Astrocyte (in vitro differentiated cells and primary cell): ENCODE data around the gene ACSF2. TPM values are rescaled to one million over a fixed set of nuclear protein-coding genes. Genes with fewer than 3 reads are reported as not detected.

Experiments
- DNase-seq: peaks from one replicate; pipeline ENCODE4 v3.0.0-alpha.2; 2010; ENCODE audit warnings: low read depth
- FAIRE-seq: peaks from 2 replicates; lab custom pipeline; 2011; peaks lifted over from hg19 to GRCh38; lab: Jason Lieb, UNC
- H2AFZ ChIP-seq: 2 replicates; pipeline ENCODE4 v1.6.0; 2012; ENCODE audit warnings: low read depth, low read length, inconsistent platforms
- H3K27ac ChIP-seq: 2 replicates; pipeline ENCODE4 v1.5.1; 2011; ENCODE audit warnings: low read depth, low read length, inconsistent platforms
- H3K27me3 ChIP-seq: 2 replicates; pipeline ENCODE4 v1.6.0; 2011; ENCODE audit warnings: low read length, inconsistent platforms; ENCODE audit not compliant: insufficient read depth
- H3K36me3 ChIP-seq: 2 replicates; pipeline ENCODE4 v1.5.1; 2011; ENCODE audit warnings: low read length, inconsistent platforms; ENCODE audit not compliant: insufficient read depth
- H3K4me1 ChIP-seq: 2 replicates; pipeline ENCODE4 v1.5.1; 2011; ENCODE audit warnings: low read length, inconsistent platforms; ENCODE audit not compliant: insufficient read depth
- H3K4me2 ChIP-seq: 2 replicates; pipeline ENCODE4 v1.6.0; 2012; ENCODE audit warnings: low read length, inconsistent platforms
- H3K4me3 ChIP-seq: 2 replicates; pipeline ENCODE4 v1.5.1; 2011; ENCODE audit warnings: low read depth, mild to moderate bottlenecking, low read length, inconsistent platforms; ENCODE audit not compliant: insufficient read depth
- H3K79me2 ChIP-seq: 2 replicates; pipeline ENCODE4 v1.6.0; 2012; ENCODE audit warnings: mild to moderate bottlenecking, low read length, inconsistent platforms; ENCODE audit not compliant: insufficient read depth
- H3K9ac ChIP-seq: 2 replicates; pipeline ENCODE4 v1.6.0; 2012; ENCODE audit warnings: mild to moderate bottlenecking, low read length, inconsistent platforms
- H3K9me3 ChIP-seq: 2 replicates; pipeline ENCODE4 v1.5.1; 2012; ENCODE audit warnings: low read depth, mild to moderate bottlenecking, low read length, inconsistent platforms; ENCODE audit not compliant: insufficient read depth
- H4K20me1 ChIP-seq: 2 replicates; pipeline ENCODE4 v1.6.0; 2012; ENCODE audit warnings: low read length, inconsistent platforms; ENCODE audit not compliant: insufficient read depth
- H3K27ac Mint-ChIP-seq: one replicate; pipeline ENCODE4 v1.8.0; 2021; ENCODE audit warnings: mild to moderate bottlenecking, mixed read lengths; ENCODE audit not compliant: unreplicated experiment
- H3K27me3 Mint-ChIP-seq: one replicate; pipeline ENCODE4 v1.8.0; 2021; ENCODE audit warnings: low read depth, mixed read lengths; ENCODE audit not compliant: unreplicated experiment
- H3K36me3 Mint-ChIP-seq: one replicate; pipeline ENCODE4 v1.8.0; 2021; ENCODE audit warnings: low read depth, mixed read lengths; ENCODE audit not compliant: unreplicated experiment
- H3K4me1 Mint-ChIP-seq: one replicate; pipeline ENCODE4 v1.8.0; 2021; ENCODE audit warnings: low read depth, mixed read lengths; ENCODE audit not compliant: unreplicated experiment
- H3K4me3 Mint-ChIP-seq: one replicate; pipeline ENCODE4 v1.8.0; 2021; ENCODE audit warnings: mild to moderate bottlenecking, moderate library complexity, mixed read lengths; ENCODE audit not compliant: unreplicated experiment
- H3K9me3 Mint-ChIP-seq: one replicate; pipeline ENCODE4 v1.8.0; 2021; ENCODE audit warnings: mild to moderate bottlenecking, mixed read lengths; ENCODE audit not compliant: unreplicated experiment
- EZH2 ChIP-seq: IDR thresholded peaks from 2 replicates; pipeline ENCODE4 v1.6.1; 2012; ENCODE audit warnings: mild to moderate bottlenecking, low read length, inconsistent platforms; ENCODE audit not compliant: insufficient read depth
- total RNA-seq: library from RNA; stranded (reverse); gene quantifications from 2 replicates; pipeline ENCODE4 v1.2.1, GENCODE V29; 2021
- TF ChIP-seq, protein P1 (sequence below): IDR thresholded peaks from 2 replicates; pipeline ENCODE4 v1.5.1; 2011; ENCODE audit warnings: low read depth, mild to moderate bottlenecking, inconsistent platforms, low read length, moderate library complexity; ENCODE audit not compliant: insufficient read depth

The ACSF2 gene
- total RNA-seq, 1 donor from 2014 or later = 28.3 TPM

DNA sequence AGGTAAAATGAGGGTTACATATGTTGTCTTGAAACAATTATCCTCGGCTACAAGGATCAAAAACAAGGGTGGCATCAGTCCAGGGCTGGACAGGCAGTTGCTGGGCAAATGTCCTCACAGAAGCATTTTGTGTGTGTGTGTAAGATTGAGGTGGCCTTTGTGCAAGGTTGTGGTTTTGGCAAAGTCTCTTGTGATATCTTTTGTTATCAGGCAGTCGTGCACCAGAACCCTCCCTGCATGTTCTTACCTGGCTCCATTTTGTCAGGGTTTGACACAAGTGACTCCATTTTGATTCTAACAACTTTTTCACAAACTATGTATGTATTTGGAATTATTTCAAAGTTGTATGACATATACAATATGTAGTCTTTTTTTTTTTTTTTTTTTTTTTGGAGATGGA, 22.6 kb downstream of the ACSF2 start:
- no peak overlapping the region for H3K27ac ChIP-seq
- Mint-ChIP-seq H3K4me1 (no peaks in the 10 kb centered on the region), H3K9me3 (no peaks in the 10 kb centered on the region), H3K36me3 (peaks cover 3% of the 10 kb centered on the region), H3K27me3 (no peaks in the 10 kb centered on the region), H3K4me3 (no peak overlapping the region), H3K27ac (no peak overlapping the region)
- H3K9ac ChIP-seq = no peak overlapping the region
- no peak for DNase-seq
- no peak for FAIRE-seq
- H4K20me1 ChIP-seq = no peaks in the 10 kb centered on the region
- H3K9me3 ChIP-seq = no peaks in the 10 kb centered on the region
- H3K36me3 ChIP-seq = no peaks in the 10 kb centered on the region
- no peak overlapping the region for H2AFZ ChIP-seq
- H3K27me3 ChIP-seq = no peaks in the 10 kb centered on the region
- no peaks in the 10 kb centered on the region for H3K79me2 ChIP-seq
- H3K4me2 ChIP-seq = no peak overlapping the region
- H3K4me3 ChIP-seq = no peak overlapping the region
- TF ChIP-seq, protein P1, sequence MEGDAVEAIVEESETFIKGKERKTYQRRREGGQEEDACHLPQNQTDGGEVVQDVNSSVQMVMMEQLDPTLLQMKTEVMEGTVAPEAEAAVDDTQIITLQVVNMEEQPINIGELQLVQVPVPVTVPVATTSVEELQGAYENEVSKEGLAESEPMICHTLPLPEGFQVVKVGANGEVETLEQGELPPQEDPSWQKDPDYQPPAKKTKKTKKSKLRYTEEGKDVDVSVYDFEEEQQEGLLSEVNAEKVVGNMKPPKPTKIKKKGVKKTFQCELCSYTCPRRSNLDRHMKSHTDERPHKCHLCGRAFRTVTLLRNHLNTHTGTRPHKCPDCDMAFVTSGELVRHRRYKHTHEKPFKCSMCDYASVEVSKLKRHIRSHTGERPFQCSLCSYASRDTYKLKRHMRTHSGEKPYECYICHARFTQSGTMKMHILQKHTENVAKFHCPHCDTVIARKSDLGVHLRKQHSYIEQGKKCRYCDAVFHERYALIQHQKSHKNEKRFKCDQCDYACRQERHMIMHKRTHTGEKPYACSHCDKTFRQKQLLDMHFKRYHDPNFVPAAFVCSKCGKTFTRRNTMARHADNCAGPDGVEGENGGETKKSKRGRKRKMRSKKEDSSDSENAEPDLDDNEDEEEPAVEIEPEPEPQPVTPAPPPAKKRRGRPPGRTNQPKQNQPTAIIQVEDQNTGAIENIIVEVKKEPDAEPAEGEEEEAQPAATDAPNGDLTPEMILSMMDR = no peak
- TF ChIP-seq EZH2 = no peak
- no peaks in the 10 kb centered on the region for H3K4me1 ChIP-seq

DNA sequence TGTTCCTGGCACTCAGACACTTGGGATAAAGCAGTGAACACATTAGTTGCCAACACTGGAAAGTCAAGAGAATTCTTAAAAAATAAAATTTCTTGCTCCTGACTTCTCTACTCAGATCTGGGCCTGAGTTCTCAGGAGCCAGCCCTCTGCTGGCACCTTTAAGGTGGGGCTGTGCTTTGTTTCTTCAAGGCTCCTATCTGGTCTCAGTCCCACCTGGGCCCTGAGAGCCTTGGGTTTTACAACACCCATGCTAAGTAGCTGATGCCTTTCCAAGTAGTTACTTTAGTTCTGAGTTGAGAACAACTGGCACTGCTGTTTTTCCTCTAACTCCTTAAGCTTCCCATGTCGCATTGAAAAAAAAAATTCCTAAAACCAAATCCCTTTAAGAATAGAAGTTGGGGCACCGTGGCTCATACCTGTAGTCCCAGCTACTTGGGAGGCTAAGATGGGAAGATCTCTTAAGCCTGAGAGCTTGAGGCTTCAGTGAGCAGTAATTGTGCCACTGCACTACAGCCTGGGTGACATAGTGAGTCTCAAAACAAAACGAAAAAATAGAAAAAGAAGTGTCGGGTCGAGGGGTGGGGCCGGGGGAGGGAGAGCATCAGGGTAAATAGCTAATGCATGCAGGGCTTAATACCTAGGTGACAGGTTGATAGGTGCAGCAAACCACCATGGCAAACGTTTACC, 26.1 kb downstream of the ACSF2 start:
- no peak overlapping the region for H3K4me3 ChIP-seq
- no peaks in the 10 kb centered on the region for H3K79me2 ChIP-seq
- no peaks in the 10 kb centered on the region for H3K27me3 ChIP-seq
- H3K9me3 ChIP-seq = no peaks in the 10 kb centered on the region
- no peak for DNase-seq
- H3K4me1 ChIP-seq = no peaks in the 10 kb centered on the region
- TF ChIP-seq, protein P1 = no peak
- TF ChIP-seq EZH2 = no peak
- Mint-ChIP-seq H3K4me3 (no peak overlapping the region), H3K9me3 (no peaks in the 10 kb centered on the region), H3K27me3 (no peaks in the 10 kb centered on the region), H3K27ac (no peak overlapping the region), H3K36me3 (peaks cover 4% of the 10 kb centered on the region), H3K4me1 (no peaks in the 10 kb centered on the region)
- no peak for FAIRE-seq
- H3K27ac ChIP-seq = no peak overlapping the region
- no peaks in the 10 kb centered on the region for H4K20me1 ChIP-seq
- H3K36me3 ChIP-seq = no peaks in the 10 kb centered on the region
- no peak overlapping the region for H3K4me2 ChIP-seq
- H2AFZ ChIP-seq = no peak overlapping the region
- H3K9ac ChIP-seq = no peak overlapping the region

DNA sequence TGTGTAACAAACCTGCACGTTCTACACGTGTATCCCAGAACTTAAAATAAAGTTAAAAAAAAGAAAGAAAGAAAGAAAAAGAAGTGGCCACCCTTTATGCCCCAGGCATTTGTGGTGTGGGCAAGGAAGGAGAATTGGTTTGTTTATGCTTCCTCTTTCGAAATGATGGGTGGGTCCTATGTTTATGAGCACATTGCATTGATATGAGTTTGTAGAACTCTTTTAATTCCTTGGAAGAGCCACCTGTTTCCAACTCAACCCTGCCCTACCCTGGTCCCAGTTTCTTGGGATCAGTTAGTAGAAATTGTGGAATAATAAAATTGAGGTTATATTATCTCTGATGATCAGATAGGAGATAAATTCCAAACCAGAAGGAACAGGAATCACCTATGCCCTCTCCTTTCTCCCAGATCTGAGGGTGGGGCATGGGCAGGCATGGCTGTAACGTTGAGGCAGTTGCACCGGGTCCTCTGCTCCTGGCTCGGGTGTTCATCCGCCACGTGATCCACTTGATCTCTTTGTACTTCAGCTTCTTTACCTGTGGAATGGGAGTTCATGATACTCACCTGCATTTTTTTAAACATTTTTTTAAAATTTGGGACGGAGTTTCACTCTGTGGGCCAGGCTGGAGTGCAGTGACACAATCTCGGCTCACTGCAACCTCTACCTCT, 26.7 kb downstream of the ACSF2 start:
- Histone ChIP-seq H3K27ac (no peak overlapping the region), H3K79me2 (no peaks in the 10 kb centered on the region), H3K4me3 (no peak overlapping the region), H3K9me3 (no peaks in the 10 kb centered on the region), H3K4me1 (no peaks in the 10 kb centered on the region), H3K27me3 (no peaks in the 10 kb centered on the region), H3K36me3 (no peaks in the 10 kb centered on the region), H3K4me2 (no peak overlapping the region), H2AFZ (no peak overlapping the region), H4K20me1 (no peaks in the 10 kb centered on the region), H3K9ac (no peak overlapping the region)
- DNase-seq (no peak), FAIRE-seq (no peak)
- no peaks in the 10 kb centered on the region for H3K4me1 Mint-ChIP-seq
- TF ChIP-seq, protein P1 = no peak
- TF ChIP-seq EZH2 = no peak
- H3K27me3 Mint-ChIP-seq = no peaks in the 10 kb centered on the region
- H3K9me3 Mint-ChIP-seq = no peaks in the 10 kb centered on the region
- peaks cover 6% of the 10 kb centered on the region for H3K36me3 Mint-ChIP-seq
- no peak overlapping the region for H3K4me3 Mint-ChIP-seq
- H3K27ac Mint-ChIP-seq = no peak overlapping the region
